ENCODE measurements around the gene ATG3. TPM values are rescaled to one million over a fixed set of nuclear protein-coding genes. Genes with fewer than 3 reads are reported as not detected.

The ATG3 gene
- polyA plus RNA-seq, 1 experiment = 29.6 TPM

- Histone ChIP-seq H3K4me3 (ENCODE audit: low read depth, low read length) (no peak overlapping the region), H3K36me3 (ENCODE audit: control insufficient read depth, insufficient read depth, low read length) (no peaks in the 10 kb centered on the region; the same call in 1 of the 2 replicates), H3K27me3 (ENCODE audit: control insufficient read depth, insufficient read depth, low read length) (no peaks in the 10 kb centered on the region)
- ChIA-PET POLR2A (no interaction called here), CTCF (interaction anchor here (1.2 to 1.4 kb wide), 2 partner anchors 8 to 13 kb away, joined by 3 read pairs; no protein-coding TSS in a partner anchor)
- DNase-seq (ENCODE audit: low read depth) = no peak
- TF ChIP-seq CTCF (IDR thresholded peaks at IDR 0.05; ENCODE audit: insufficient read depth, low read depth, low read length) = no peak
Observed at GRCh38 chr3:112594856-112595255, 33.1 kb upstream of the ATG3 start.

DNA sequence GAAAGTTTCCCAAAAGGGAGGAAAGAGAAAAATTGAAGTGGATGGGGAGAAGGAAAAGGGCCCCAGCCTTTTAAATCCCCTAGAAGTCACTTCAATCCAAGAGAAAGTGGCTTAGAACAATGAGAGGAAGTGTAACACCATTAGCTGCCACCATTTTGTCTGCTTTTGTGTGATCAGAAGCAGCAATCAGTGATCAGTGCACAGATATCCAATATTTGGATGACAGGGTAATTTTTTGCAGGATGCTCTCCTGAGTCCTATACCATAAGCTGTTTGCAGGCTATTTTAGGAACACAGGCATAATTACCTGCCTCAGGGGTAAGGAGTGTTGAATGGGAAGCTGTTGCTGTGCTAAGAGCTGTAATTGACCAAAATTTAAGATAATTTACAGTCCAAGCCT is 31.5 kb upstream of the ATG3 start:
- Histone ChIP-seq H3K36me3 (ENCODE audit: control insufficient read depth, insufficient read depth, low read length) (no peaks in the 10 kb centered on the region; the same call in 1 of the 2 replicates), H3K27me3 (ENCODE audit: control insufficient read depth, insufficient read depth, low read length) (no peaks in the 10 kb centered on the region), H3K4me3 (ENCODE audit: low read depth, low read length) (no peak overlapping the region)
- ChIA-PET CTCF (interaction anchor here (0.9 kb wide), 1 partner anchor 11 kb away, joined by 4 read pairs; no protein-coding TSS in a partner anchor), POLR2A (no interaction called here)
- TF ChIP-seq CTCF (IDR thresholded peaks at IDR 0.05; ENCODE audit: insufficient read depth, low read depth, low read length) = no peak
- DNase-seq (ENCODE audit: low read depth) = no peak

GRCh38 chr3:112587336-112587735 is 25.6 kb upstream of the ATG3 start:
- DNase-seq (ENCODE audit: low read depth) = no peak
- ChIA-PET POLR2A (no interaction called here), CTCF (interaction anchor here (0.6 kb wide), 1 partner anchor 8 kb away, joined by 3 read pairs; no protein-coding TSS in a partner anchor)
- no peaks in the 10 kb centered on the region for H3K27me3 ChIP-seq (ENCODE audit: control insufficient read depth, insufficient read depth, low read length)
- H3K4me3 ChIP-seq (ENCODE audit: low read depth, low read length) = no peak overlapping the region
- no peak for TF ChIP-seq CTCF (IDR thresholded peaks at IDR 0.05; ENCODE audit: insufficient read depth, low read depth, low read length)
- H3K36me3 ChIP-seq (ENCODE audit: control insufficient read depth, insufficient read depth, low read length) = peaks cover 2% of the 10 kb centered on the region; the same call in 1 of the 2 replicates

GRCh38 chr3:112585782-112586181 is 24.0 kb upstream of the ATG3 start:
- H3K36me3 ChIP-seq (ENCODE audit: control insufficient read depth, insufficient read depth, low read length) = peaks cover 2% of the 10 kb centered on the region; the same call in 1 of the 2 replicates
- H3K27me3 ChIP-seq (ENCODE audit: control insufficient read depth, insufficient read depth, low read length) = no peaks in the 10 kb centered on the region
- TF ChIP-seq CTCF (IDR thresholded peaks at IDR 0.05; ENCODE audit: insufficient read depth, low read depth, low read length) = no peak
- ChIA-PET CTCF (interaction anchor here (1.0 to 1.1 kb wide), 2 partner anchors 17 to 35 kb away, joined by 3 read pairs; no protein-coding TSS in a partner anchor), POLR2A (no interaction called here)
- DNase-seq (ENCODE audit: low read depth) = no peak
- H3K4me3 ChIP-seq (ENCODE audit: low read depth, low read length) = no peak overlapping the region

DNA sequence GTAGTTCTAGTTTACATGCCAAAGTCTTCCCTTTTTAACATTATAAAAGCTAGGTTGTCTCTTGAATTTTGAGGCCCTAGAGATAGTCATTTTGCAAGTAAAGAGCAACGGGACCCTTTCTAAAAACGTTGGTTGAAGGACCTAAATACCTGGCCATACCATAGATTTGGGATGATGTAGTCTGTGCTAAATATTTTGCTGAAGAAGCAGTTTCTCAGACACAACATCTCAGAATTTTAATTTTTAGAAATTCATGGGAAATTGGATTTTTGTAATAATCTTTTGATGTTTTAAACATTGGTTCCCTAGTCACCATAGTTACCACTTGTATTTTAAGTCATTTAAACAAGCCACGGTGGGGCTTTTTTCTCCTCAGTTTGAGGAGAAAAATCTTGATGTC is 21.3 kb upstream of the ATG3 start:
- no peaks in the 10 kb centered on the region for H3K27me3 ChIP-seq (ENCODE audit: control insufficient read depth, insufficient read depth, low read length)
- POLR2A ChIA-PET = no interaction called here
- H3K4me3 ChIP-seq (ENCODE audit: low read depth, low read length) = no peak overlapping the region
- no peak for DNase-seq (ENCODE audit: low read depth)
- TF ChIP-seq CTCF (IDR thresholded peaks at IDR 0.05; ENCODE audit: insufficient read depth, low read depth, low read length) = no peak
- H3K36me3 ChIP-seq (ENCODE audit: control insufficient read depth, insufficient read depth, low read length) = peaks cover 2% of the 10 kb centered on the region
- CTCF ChIA-PET = interaction anchor here (0.6 to 2.9 kb wide), 16 partner anchors 11 to 452 kb away, joined by 3 to 20 read pairs (median 6); no protein-coding TSS in a partner anchor

All from BJ (cell line).